ENCODE measurements around the gene NUTM2B.
"Not testable (repeated sequence)": the region's sequence is repeated elsewhere in the genome, so short reads cannot be mapped to it uniquely, and the experiment has no call there.

NUTM2B gene

GRCh38 chr10:79753601-79754000 lies 50.6 kb downstream of the NUTM2B start:
- not testable (repeated sequence) for H3K9me3 ChIP-seq (ENCODE audit: severe bottlenecking); H3K27ac ChIP-seq (ENCODE audit: poor library complexity, severe bottlenecking); H3K36me3 ChIP-seq (ENCODE audit: low read depth); H3K4me1 ChIP-seq (ENCODE audit: insufficient read depth, poor library complexity, severe bottlenecking); H3K27me3 ChIP-seq (ENCODE audit: insufficient read depth, poor library complexity, severe bottlenecking); H3K4me3 ChIP-seq (ENCODE audit: severe bottlenecking); DNase-seq (ENCODE audit: low spot score); ATAC-seq (ENCODE audit: low read depth)

GRCh38 chr10:79758297-79758993 lies 55.4 kb downstream of the NUTM2B start:
- H3K9me3 ChIP-seq (ENCODE audit: severe bottlenecking); H3K27ac ChIP-seq (ENCODE audit: poor library complexity, severe bottlenecking); H3K36me3 ChIP-seq (ENCODE audit: low read depth); DNase-seq (ENCODE audit: low spot score); H3K4me3 ChIP-seq (ENCODE audit: severe bottlenecking); H3K4me1 ChIP-seq (ENCODE audit: insufficient read depth, poor library complexity, severe bottlenecking); H3K27me3 ChIP-seq (ENCODE audit: insufficient read depth, poor library complexity, severe bottlenecking): not testable (repeated sequence)
- ATAC-seq (ENCODE audit: low read depth) = peak; percentile 63; the same call in 2 of the 3 replicates

Data from RWPE2 (cell line).